GM19397 (cell line): ENCODE data around the gene ADAP2.
"Not testable (repeated sequence)": the region's sequence is repeated elsewhere in the genome, so short reads cannot be mapped to it uniquely, and the experiment has no call there.

Source experiments
- ATAC-seq: cut with Tn5 transposase; IDR thresholded peaks from one replicate; pipeline ENCODE4 v1.9.1; 2021; ENCODE audit warnings: mild to moderate bottlenecking, moderate library complexity; ENCODE audit not compliant: unreplicated experiment

The ADAP2 gene, protein sequence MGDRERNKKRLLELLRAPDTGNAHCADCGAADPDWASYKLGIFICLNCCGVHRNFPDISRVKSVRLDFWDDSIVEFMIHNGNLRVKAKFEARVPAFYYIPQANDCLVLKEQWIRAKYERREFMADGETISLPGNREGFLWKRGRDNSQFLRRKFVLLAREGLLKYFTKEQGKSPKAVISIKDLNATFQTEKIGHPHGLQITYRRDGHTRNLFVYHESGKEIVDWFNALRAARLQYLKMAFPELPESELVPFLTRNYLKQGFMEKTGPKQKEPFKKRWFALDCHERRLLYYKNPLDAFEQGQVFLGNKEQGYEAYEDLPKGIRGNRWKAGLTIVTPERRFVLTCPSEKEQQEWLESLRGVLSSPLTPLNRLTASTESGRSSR

DNA sequence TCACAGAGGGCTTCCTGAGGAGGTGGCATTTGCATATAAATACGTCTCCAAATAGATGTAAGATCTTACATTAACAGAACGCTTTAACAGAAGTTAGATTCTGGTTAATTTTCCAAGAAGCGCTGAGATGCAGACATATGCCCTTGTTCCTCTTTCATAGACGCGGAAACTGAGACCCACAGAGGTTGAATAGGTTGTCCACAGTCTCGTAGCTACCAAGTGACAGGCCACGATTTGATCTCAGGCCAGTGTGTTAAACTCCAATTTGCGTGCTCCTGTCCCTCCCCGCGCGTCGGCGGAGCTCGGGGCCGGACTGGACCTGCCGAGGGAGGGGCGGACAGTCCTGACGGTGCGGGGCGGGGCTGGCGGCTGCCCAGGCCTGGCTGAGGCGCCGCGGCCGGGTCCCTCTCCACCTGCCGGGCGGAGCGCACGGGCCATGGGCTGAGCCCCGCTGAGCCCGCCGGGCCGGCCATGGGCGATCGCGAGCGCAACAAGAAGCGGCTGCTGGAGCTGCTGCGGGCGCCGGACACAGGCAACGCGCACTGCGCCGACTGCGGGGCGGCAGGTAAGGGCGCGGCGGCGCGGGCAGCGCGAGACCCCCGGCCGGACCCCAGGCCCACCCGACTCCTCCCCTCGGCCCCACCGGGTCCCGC is at the start of gene ADAP2:
TSS of gene ADAP2 (plus strand) at position 402 of the 653 bp plus-strand sequence. CDS start at position 472, 70 bp downstream.
- no peak for ATAC-seq

DNA sequence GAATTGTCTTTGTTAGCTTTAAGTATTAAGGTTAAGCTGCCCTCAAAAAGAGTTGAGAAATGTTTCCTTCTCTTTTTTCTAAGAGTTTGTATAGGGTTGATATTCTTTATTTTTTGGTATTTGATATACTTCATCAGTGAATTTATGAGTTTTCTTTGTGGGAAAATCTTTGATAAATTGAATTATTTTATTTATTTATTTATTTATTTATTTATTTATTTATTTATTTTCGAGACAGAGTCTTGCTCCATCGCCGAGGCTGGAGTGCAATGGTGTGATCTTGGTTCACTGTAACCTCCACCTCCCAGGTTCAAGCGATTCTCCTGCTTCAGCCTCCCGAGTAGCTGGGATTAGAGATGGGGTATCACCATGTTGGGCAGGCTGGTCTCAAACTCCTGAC is 35.6 kb upstream of the ADAP2 start:
- ATAC-seq: no peak

DNA sequence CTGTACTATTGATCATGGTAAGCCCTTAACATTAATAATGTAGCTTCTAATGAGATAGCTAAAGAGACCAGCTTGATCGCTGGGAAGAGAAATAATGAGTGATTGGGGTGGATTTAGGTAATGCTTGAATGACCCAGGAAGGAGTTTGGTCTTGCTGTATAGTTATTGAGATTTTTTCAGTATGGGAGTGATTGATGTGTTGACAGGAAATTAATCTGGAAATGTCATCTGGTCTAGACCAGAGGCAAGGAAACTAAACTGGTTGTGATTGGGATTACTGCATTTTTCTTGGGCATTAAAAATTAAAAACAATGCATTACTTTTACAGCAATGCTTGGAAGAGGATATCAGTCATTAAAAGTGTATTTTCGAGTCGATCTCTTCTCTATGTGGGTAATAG is 27.5 kb upstream of the ADAP2 start:
- ATAC-seq: no peak

DNA sequence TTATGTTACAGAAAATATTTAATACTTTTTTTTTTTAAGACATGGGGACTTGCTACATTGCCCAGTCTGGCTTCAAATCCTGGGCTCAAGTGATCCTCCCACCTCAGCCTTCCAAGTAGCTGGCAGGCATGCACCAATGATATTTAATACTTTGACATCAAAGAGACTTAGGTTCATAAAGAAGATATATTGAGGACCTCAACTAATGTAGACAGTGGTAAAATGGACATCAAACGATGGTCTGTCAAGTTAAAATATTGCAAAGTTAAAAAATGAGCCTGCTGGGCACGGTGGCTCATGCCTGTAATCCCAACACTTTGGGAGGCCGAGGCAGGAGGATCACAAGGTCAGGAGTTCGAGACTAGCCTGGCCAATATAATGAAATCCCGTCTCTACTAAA is 24.4 kb upstream of the ADAP2 start:
- ATAC-seq: no peak

DNA sequence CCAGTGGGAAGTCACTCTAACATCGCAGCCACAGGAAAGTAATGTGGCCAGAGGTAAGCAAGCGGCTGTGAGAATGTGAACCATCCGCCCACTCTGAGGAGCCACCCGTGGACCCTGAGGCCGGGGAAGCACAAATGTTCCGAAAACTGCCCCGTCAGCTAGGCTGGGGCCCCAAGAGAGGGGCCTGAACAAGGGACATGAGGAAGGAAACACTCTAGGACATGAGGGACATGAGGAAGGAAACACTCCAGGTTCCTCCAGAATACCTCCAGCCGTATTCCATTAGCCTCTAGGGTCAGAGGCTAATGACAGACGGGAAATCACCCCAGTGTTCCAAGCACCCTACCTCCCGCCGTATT is 16.0 kb upstream of the ADAP2 start:
- no peak for ATAC-seq

DNA sequence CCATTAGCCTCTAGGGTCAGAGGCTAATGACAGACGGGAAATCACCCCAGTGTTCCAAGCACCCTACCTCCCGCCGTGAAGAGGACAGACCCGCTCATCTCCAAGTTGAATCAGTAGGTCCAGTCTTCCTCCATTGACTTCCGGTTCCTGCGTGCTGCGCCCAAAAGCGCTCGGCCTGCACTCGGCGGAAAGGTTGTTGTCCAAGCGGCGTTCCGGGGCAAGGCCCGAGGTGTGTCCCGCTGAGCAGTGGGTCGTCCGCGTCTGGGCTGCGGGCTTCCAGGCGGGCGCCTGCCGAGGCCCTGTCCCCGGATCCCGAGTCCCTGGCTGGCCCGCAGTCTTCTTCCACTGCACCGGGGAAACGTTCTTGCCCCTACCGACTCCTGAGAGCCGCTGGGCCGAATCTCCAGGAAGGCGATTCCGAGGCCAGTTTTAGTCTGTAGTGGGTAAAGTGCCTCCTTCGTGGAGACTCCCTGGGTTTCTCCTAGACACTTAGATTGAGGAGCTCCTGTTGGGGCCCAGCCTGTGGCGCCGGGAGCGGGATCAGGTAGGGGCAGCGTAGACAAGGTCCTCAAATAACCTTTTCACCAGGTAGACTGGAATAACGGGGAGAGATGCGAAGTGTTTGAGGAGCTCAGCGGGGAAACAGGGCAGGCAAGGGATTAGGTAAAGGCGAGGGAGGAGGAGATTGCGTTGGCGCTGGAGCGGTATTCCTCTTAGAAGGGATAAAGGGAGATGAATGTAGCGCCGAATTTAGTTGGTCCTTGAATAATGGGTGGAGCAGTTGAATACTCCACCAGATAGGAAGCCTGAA is 15.4 kb upstream of the ADAP2 start, which contains the start of gene TEFM:
TSS of gene TEFM (minus strand) at position 138 of the 811 bp plus-strand sequence. CDS start at position 98, 40 bp downstream.
- peak; percentile 82 for ATAC-seq

DNA sequence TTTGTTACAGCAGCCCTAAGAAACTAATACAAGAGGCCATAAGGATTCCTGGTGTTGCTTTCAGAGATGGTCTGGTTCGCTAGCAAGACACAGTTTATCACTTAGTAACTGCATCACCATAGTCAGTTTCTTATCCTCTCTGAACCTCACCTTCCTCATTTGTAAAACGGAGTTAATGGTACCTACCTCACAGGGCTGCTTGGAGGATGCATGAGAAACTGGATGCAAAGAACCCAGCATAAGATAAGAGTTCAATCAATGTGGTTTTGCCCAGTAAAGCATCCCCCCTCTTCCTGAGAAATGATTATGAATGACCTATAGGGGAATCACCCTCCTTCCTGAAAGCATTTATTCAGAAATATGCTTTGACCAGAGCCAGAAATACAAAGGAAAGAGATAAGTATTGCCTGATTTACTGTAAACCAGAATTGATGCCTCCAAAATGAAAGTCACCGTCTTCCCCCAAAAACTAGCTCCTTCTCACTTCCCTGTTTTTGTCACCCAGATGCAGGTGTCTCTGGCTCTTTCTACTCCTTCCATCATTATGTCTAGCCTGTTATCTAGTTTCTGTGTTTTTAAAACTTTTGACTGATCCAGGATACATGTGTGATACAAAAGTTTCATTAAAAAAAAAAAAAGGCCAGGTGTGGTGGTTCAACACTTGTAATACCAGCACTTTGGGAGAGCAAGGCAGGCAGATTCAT is 12.9 kb upstream of the ADAP2 start:
- ATAC-seq: no peak

DNA sequence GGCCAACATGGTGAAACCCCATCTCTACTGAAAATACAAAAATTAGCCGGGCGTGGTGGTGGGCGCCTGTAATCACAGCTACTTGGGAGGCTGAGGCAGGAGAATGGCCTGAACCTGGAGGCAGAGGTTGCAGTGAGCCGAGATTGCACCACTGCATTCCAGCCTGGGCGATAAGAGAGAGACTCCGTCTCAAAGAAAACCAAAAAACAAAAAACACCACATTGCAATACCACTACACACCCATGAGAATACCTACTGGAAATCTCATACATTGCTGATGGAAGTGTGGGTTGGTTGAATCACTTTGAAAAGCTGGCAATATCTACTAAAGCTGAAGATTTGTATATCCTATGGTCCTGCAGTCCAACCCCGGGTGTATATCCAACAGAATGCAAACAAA is 11.6 kb upstream of the ADAP2 start:
- not testable (repeated sequence) for ATAC-seq

DNA sequence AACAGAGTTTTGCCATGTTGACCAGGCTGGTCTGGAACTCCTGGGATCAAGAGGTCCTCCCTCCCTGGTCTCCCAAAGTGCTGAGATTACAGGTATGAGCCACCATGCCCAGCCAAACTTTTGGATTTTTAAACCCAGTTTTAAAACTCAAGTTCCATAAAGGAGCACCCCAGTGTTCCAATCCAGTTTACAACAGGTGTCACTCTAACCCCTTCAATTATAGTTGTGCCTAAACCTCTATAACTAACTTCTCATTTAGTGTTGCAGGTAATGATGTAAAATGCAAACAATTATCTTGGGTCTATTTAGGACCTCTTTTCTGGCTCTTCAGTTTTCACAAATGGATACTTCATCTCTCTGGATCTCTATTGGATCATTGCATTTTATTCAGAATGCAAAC is 7.8 kb upstream of the ADAP2 start:
- no peak for ATAC-seq

DNA sequence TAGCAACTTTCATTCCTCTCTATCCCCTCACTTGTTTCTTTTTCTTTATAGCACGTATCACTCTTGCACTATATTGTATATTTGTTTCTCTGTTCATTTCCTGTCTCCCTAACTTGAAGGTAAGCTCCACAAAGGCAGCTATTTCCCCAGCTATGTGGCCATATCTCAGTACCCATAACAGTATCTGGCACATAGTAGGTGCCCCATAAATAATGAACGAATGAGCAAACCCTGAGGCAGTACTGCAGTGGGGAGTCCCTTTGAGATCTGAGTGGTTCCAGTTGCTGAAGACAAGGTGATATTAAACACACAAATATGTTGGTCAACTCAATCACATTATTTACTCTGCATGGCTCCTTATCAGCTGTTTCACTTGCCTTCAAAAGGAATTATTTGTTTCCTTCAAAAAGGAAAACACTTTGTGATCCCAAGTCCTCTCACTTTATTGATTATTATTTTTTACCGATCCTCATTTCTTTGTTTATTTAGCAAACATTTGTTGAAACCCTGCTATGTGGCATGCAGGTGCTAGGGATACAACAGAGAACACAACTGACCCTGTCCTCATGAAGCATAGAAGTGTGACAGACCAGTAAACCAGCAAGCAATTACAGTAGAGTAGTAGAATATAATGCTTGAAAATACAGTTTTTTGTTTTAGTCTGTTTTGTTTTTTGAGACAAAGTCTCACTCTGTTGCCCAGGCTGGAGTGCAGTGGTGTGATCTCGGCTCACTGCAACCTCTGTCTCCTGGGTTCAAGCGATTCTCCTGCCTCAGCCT is 5.7 kb upstream of the ADAP2 start:
- ATAC-seq: no peak

DNA sequence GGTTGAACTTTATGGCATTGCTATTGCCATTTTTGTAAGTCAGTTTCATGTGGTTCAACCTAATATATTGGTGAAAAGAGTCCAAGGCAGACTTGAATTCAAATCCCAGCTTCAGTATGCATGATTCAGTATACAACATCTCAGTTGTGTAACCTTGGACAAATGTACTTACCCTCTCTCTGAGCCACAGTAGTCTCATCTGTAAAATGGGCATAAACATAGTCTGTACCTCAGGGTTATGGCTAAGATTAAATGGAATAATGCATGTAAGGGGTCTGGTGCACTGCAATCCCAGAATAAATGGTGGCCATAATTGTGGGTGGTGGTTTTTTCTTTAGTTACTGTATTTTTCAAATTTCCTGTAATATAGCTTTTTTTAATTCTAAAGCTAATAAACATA is 4.7 kb upstream of the ADAP2 start:
- no peak for ATAC-seq

DNA sequence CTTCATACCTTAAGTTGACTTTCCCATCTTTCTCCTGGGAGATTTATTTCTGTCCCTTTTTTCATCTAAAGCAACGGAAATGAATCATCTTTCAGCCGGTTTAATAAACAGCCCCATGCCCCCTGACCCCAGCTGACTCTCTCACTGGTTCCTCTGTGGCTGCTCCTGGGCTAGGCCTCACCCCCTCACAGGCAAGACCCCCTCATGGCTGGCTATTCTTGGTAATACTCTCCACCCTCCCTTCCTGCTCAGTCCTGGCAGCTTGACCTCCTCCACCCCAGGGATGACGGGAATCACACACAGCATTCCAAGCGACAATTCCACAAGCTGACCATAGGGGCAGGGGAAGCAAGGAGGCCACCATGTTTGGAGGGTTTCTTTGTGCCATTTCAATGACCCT is 1.5 kb upstream of the ADAP2 start:
- ATAC-seq: no peak

DNA sequence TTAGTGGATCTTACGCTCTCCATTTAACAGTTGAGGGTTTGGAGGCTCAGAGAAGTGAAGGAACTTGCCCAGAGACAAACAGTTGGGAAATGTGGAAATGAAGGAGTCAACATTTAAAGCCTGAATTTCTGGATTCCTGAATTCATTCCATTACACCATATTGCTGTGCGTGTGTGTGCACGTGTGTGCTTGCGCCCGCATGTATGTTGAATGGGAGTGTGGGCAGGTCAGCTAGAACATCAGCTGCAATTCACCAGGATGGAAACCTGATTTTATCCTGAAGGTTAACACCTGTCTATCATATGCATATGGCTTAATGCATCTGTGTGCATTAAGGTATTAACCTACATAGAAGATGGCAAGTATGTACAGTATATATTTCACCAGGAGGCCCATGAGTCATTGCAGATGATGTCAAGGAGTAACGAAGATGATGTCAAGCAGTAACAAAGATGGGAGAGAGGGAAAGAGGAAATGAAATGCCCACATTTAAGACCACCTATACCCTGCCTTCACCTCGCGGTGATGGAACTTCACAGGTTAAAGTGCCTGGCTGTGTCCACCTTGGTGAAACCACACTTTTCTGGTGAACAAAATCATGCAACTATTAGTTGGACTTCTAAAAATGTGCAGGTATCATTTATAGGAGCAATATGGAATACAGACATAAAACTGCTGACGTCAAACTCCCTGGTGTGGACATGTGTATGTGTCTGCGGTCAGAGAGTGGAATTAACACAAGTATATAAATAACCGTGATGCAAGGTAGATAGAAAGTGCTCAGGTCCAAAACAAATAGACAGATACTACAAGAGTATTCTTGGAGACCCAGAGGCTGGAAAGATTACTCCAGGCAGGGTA is 832 bp upstream of the ADAP2 start:
- no peak for ATAC-seq

DNA sequence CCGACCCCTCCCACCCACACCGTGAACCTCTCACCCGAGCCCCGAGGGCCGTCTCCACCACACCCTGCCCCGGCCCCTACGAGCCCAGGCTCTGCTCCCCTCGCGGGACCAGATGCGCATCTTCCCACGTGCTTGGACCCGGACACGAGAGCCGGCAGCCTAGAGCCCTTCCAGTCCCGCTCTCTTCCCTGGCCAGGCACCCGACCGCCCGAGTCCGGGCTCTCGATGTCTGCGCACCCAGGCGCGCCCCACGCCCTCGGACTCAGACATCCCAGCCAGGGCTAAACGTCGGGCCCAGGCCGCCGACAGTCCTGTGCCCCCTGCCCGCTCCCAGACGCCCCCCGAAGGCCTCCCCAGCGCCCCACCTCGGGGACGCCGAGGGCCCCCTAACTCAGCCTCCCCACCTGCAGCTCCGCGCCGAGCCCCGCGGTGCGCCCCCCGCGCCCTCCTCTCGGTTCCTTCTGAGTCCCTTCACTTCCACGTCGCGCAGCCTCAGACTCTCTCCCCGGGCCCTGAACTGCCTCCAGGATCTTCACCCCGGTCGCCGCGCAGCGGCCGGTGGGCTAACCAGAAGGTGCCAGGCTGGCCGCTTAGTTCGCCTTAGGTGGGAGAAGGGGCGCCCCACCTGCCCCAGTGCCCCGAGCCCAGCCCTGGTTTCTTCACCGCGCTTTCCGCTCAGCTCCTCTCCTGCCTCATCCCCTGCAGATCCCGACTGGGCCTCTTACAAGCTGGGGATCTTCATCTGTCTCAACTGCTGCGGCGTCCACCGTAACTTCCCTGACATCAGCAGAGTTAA is 688 bp downstream of the ADAP2 start:
- no peak for ATAC-seq

DNA sequence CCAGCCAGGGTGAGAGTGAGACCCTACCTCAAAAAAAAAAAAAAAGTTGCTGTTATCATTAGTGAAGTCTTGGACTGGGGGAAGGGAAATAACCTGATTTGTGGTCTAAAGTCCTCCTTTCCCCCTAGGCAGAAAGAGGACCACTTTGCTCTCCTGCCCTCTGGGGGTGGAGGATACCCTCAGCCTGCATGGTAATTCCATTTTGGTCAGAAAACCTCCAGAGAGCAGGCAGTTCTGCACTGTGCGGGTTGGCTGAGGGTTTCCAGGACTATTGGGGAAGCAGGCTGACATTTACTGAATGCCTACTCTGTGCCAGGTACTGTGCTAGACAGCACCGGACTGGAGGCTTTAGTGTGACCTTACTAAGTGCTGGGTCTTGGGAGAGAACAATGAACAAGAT is 2.6 kb downstream of the ADAP2 start:
- ATAC-seq: no peak

DNA sequence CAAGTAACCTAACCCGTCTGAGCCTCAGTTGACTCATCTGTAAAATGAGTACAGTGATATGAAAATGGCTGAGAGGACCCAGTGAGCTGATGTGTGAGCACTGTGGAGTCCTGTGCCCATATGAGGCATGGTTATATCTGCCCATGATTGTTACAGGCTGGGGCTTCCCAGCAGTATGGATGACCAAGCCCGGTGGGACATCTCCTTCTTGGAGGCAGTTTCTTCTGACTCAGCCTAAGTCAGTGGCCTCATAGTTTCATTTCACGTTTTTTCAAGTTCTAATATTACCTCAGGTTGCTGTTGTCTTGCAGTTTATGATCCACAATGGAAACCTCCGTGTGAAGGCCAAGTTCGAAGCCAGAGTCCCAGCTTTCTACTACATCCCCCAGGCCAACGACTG is 4.8 kb downstream of the ADAP2 start:
- no peak for ATAC-seq

DNA sequence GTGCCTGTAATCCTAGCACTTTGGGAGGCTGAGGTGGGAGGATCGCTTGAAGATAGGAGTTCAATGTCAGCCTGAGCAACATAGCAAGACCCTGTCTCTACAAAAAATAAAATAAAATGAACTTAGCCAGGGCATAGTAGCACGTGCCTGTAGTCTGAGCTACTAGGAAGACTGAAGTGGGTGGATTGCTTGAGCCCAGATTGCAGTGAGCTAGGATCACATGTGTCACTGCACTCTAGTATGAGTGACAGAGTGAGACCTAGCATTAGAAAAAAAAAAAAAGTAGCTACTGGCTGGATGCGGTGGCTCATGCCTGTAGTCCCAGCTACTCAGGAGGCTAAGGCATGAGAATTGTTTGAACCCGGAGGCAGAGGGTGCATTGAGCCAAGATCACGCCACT is 6.0 kb downstream of the ADAP2 start:
- ATAC-seq: no peak

DNA sequence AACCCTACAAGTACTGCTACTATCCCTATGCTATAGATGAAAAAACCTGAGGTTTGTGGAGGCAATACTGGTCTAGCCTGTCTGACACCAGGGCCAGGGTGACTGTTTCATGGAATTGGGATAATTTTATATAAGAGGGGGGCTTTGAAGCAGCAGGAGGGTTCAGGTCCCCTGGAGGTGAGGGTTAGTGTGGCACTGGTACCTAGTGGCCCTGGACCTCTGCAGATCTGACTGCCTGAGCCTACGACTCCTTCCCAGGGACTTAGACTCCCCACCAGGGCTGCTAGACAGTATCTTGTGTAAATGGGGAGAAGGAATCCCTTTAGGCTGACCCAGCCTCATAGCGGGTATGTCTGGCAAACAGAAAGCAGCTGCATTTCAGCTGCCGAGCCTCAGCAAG is 6.8 kb downstream of the ADAP2 start:
- no peak for ATAC-seq
